ENCODE measurements around the gene NRN1L. TPM values are rescaled to one million over a fixed set of nuclear protein-coding genes. Genes with fewer than 3 reads are reported as not detected.

NRN1L gene
- total and polyA plus RNA-seq, 2 of the 4 experiments (the other 2 are of a cell fraction), result 0.27 TPM; not detected in 1

GRCh38 chr16:67914758-67915495, 30.2 kb downstream of the NRN1L start:
- no TSS peak for BruUV-seq (replicated peaks)
- DNase-seq (no peak), ATAC-seq (ENCODE audit: low read depth) (no peak)
- Histone ChIP-seq H2BK15ac (ENCODE audit: low read depth, low read length) (no peak overlapping the region), H3K56ac (ENCODE audit: extremely low read depth, insufficient read depth, low read length) (no peak overlapping the region), H3K4ac (ENCODE audit: low read depth, low read length) (no peak overlapping the region), H3K27me3 (ENCODE audit: control insufficient read depth, insufficient read depth, low read length) (no peaks in the 10 kb centered on the region), H2AFZ (replicated peaks; ENCODE audit: low read length, poor library complexity) (no peak overlapping the region), H3K79me1 (ENCODE audit: low read depth in 1 of 2, low read length in 2 of 2) (peaks cover 16 to 58% of the 10 kb centered on the region in 2 experiments), H3K9ac (ENCODE audit: low read depth, low read length) (no peak overlapping the region), H3K23ac (ENCODE audit: low read depth, low read length) (no peak overlapping the region), H3K4me2 (ENCODE audit: low read depth, low read length) (no peak overlapping the region), H3K4me1 (ENCODE audit: control insufficient read depth, insufficient read depth, low read length) (peaks cover 23% of the 10 kb centered on the region), H3K9me1 (ENCODE audit: insufficient read depth, low read length) (peaks cover 30% of the 10 kb centered on the region), H3K18ac (ENCODE audit: low read depth, low read length) (no peak overlapping the region), H4K91ac (ENCODE audit: insufficient read depth, low read depth, low read length) (no peak overlapping the region), H3K36me3 (ENCODE audit: control insufficient read depth, insufficient read depth, low read length) (peaks cover 20% of the 10 kb centered on the region), H4K20me1 (ENCODE audit: insufficient read depth, low read length) (peaks cover 48% of the 10 kb centered on the region), H2BK120ac (ENCODE audit: low read depth, low read length) (no peak overlapping the region), H4K5ac (ENCODE audit: low read depth, low read length) (no peak overlapping the region), H3K27ac (ENCODE audit: insufficient read depth, low read length) (no peak overlapping the region), H4K8ac (ENCODE audit: low read depth in 2 of 2, low read length in 2 of 2) (no peak overlapping the region), H2AK9ac (replicated peaks; ENCODE audit: low read depth, low read length, poor library complexity) (no peak overlapping the region), H3K14ac (replicated peaks; ENCODE audit: low read depth, low read length) (no peak overlapping the region), H2AK5ac (ENCODE audit: low read depth, low read length) (no peak overlapping the region), H2BK20ac (ENCODE audit: low read depth, low read length) (no peak overlapping the region), H3K9me3 (ENCODE audit: control insufficient read depth, insufficient read depth, low read length) (no peaks in the 10 kb centered on the region), H2BK5ac (ENCODE audit: low read depth, low read length, poor library complexity, severe bottlenecking) (no peak overlapping the region), H3K4me3 (ENCODE audit: insufficient read depth, low read depth, low read length) (no peak overlapping the region)
- 94% methylated on average over 3 of the region's 7 CpGs; no CpG with 5 or more reads in 1 of the 2 experiments for WGBS, 2 experiments (ENCODE audit: extremely low coverage in 2 of 2, insufficient read length in 1 of 2)
- ChIA-PET POLR2A (ENCODE audit: unreplicated experiment) (no interaction called here), CTCF (no interaction called here)
- intact Hi-C loops (cut with micrococcal nuclease), result no loop called here
- dilution Hi-C loops (cut with HindIII; ENCODE audit: low sequenced_read_pairs, unreplicated experiment), result no loop called here
- TF ChIP-seq SMC3 (IDR thresholded peaks at IDR 0.05; ENCODE audit: low read depth, low read length), result no peak
- TF ChIP-seq POLR2A (IDR thresholded peaks at IDR 0.05; ENCODE audit: low read depth, low read length), result no peak
- no peak for TF ChIP-seq CTCF (conservative IDR thresholded peaks at IDR 0.05; ENCODE audit: low read depth, low read length)
- TF ChIP-seq CEBPB (IDR thresholded peaks at IDR 0.05; ENCODE audit: low read depth, low read length), result no peak
- TF ChIP-seq CHD1 (IDR thresholded peaks at IDR 0.05; ENCODE audit: low read depth, low read length), result no peak
- no peak for TF ChIP-seq MAFK (IDR thresholded peaks at IDR 0.05; ENCODE audit: low read depth, low read length)
- no peak for TF ChIP-seq MXI1 (IDR thresholded peaks at IDR 0.05; ENCODE audit: borderline replicate concordance, low read depth, low read length)
- no peak for TF ChIP-seq USF2 (IDR thresholded peaks at IDR 0.05; ENCODE audit: low read depth, low read length)
- TF ChIP-seq BHLHE40 (IDR thresholded peaks at IDR 0.05; ENCODE audit: low read depth, low read length), result no peak
- TF ChIP-seq RAD21 (IDR thresholded peaks at IDR 0.05; ENCODE audit: low read length), result no peak
- no peak for TF ChIP-seq NFE2L2 (IDR thresholded peaks at IDR 0.05; ENCODE audit: low read depth, low read length)
- in situ Hi-C loops (cut with MboI; ENCODE audit: low sequenced_read_pairs), result no loop called here
